Measurements from ENCODE around the gene ASPHD1.

ASPHD1 gene

DNA sequence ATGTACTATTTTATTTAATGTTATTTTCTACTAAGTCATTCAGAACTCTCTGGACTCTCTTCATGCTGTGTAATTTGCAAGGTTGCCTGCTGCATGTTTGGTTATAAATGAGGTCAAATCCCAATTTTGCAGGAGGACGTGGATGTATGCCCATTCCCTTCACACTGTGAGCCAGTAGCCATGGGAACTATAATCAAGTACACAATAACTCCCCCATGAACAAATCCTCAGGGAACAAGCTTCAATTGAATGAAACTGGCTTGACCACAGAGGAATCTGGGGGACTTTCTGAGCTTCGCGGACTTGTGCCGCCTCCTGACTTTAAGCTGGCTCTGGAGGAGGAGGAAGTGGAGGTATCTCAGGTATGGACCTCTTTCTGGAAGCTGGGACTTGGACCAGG lies 40.4 kb downstream of the ASPHD1 start:
- no peak for DNase-seq (ENCODE audit: low spot score)
- FAIRE-seq: no peak

GRCh38 chr16:29943846-29944799 lies 43.8 kb downstream of the ASPHD1 start:
- DNase-seq (ENCODE audit: low spot score) (peak; percentile 99), FAIRE-seq (peak; percentile 96)

- FAIRE-seq (no peak), DNase-seq (ENCODE audit: low spot score) (no peak)
Observed at GRCh38 chr16:29947897-29948296, 47.6 kb downstream of the ASPHD1 start.

DNA sequence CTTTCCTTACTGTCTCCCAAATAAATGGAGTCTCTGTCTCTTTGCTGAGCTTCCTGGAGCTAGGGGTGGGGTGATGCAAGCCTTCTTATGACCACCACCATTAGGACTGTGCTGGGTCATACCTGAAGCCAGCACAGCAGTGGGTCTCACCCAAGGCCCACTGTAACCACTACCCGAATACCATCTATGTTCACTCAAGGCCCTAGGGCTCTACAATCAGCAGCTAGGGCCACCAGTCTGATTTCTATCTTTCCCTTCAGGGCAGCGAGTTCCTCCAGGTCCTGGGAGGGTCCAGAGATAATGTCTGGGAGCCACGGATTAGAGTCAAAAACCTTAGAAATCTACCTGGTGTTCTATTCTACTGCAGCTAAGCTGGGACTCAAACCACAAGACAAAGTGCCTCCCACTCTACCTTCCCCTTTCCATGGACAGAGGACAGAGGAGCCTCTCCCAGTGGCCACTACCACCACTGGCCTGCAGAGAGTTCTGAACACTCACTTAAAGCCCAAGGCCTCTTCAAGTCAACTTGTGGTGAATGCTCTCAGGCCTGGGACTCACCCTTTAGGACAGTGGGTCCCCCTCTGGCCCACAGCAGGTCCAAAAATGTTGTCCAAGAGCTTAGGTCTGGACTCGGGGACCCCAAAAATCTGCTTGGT lies 50.6 kb downstream of the ASPHD1 start:
- FAIRE-seq (no peak), DNase-seq (ENCODE audit: low spot score) (no peak)

GRCh38 chr16:29951625-29952365 lies 51.5 kb downstream of the ASPHD1 start:
- DNase-seq (ENCODE audit: low spot score) (no peak), FAIRE-seq (no peak)
